OCI-LY3 (cell line): ENCODE data around the gene PLG.

ENCODE experiments used
- CTCF ChIP-seq: fragments of 200-600, 300-600 bp; sonication (generic); IDR thresholded peaks from 2 replicates; pipeline ENCODE4 v1.5.1; 2014; ENCODE audit warnings: antibody characterized with exemption, low read length, low read depth
- EZH2phosphoT487 ChIP-seq: fragments of 200-600 bp; shearing (Covaris generic); IDR thresholded peaks from 2 replicates; pipeline ENCODE4 v1.6.1; 2018; ENCODE audit warnings: antibody characterized with exemption, mixed run types, low read depth

GRCh38 chr6:160790028-160790792 is 88.2 kb downstream of the PLG start:
- TF ChIP-seq CTCF (peak; percentile 38), EZH2phosphoT487 (no peak)
